OCI-M2 (cell line): ENCODE measurements around the gene CCDC158.
"Not testable (repeated sequence)": the region's sequence is repeated elsewhere in the genome, so short reads cannot be mapped to it uniquely, and the experiment has no call there.

ENCODE experiments used
- DNase-seq: peaks from one replicate; lab custom pipeline; 2025; ENCODE audit not compliant: unreplicated experiment; lab: John Stamatoyannopoulos, UW

The CCDC158 gene

GRCh38 chr4:76312457-76312856, 108.5 kb downstream of the CCDC158 start:
- DNase-seq: no peak

- DNase-seq: no peak
These were observed 109.0 kb downstream of the CCDC158 start for GRCh38 chr4:76311896-76312331.

- no peak for DNase-seq
These were observed 110.3 kb downstream of the CCDC158 start for GRCh38 chr4:76310683-76311082.

GRCh38 chr4:76309939-76310550, 110.9 kb downstream of the CCDC158 start:
- no peak for DNase-seq

- no peak for DNase-seq
These were observed 112.4 kb downstream of the CCDC158 start for GRCh38 chr4:76308548-76308947.

- no peak for DNase-seq
These were observed 113.3 kb downstream of the CCDC158 start for GRCh38 chr4:76307660-76308014.

GRCh38 chr4:76306882-76307659, 113.9 kb downstream of the CCDC158 start:
- no peak for DNase-seq

- DNase-seq: no peak
These were observed 114.7 kb downstream of the CCDC158 start, which contains the start of gene STBD1 for GRCh38 chr4:76305971-76306881. Gene STBD1, plus strand, starts transcription at chr4:76306733. Its CDS starts 37 bp downstream, at chr4:76306770.

GRCh38 chr4:76305033-76305687, 115.8 kb downstream of the CCDC158 start:
- no peak for DNase-seq

- no peak for DNase-seq
These were observed 118.0 kb downstream of the CCDC158 start for GRCh38 chr4:76302826-76303438.

- no peak for DNase-seq
These were observed 119.2 kb downstream of the CCDC158 start for GRCh38 chr4:76301775-76302162.

GRCh38 chr4:76301068-76301774, 119.7 kb downstream of the CCDC158 start:
- DNase-seq: peak; percentile 8

GRCh38 chr4:76300012-76300411, 120.9 kb downstream of the CCDC158 start:
- no peak for DNase-seq

GRCh38 chr4:76298227-76298626, 122.7 kb downstream of the CCDC158 start:
- no peak for DNase-seq

GRCh38 chr4:76296286-76296820, 124.6 kb downstream of the CCDC158 start:
- DNase-seq: no peak

- no peak for DNase-seq
These were observed 127.2 kb downstream of the CCDC158 start for GRCh38 chr4:76293772-76294171.

GRCh38 chr4:76292730-76293129, 128.2 kb downstream of the CCDC158 start:
- DNase-seq: no peak

GRCh38 chr4:76287811-76288210, 133.1 kb downstream of the CCDC158 start:
- not testable (repeated sequence) for DNase-seq

GRCh38 chr4:76283900-76284299, 137.0 kb downstream of the CCDC158 start:
- DNase-seq: no peak
